Putamen (tissue), 1 donor: ENCODE results near the gene IFITM1.
"Not testable (repeated sequence)": the region's sequence is repeated elsewhere in the genome, so short reads cannot be mapped to it uniquely, and the experiment has no call there.

Experiments
- DNase-seq: peaks from one replicate; pipeline ENCODE4 v3.0.0-alpha.2; 2016; ENCODE audit warnings: low spot score

IFITM1 gene

GRCh38 chr11:326592-326841, 12.7 kb downstream of the IFITM1 start:
- no peak for DNase-seq

- peak; percentile 44 for DNase-seq
Measured at GRCh38 chr11:326842-327580, 13.2 kb downstream of the IFITM1 start.

GRCh38 chr11:327581-327923, 13.7 kb downstream of the IFITM1 start:
- DNase-seq = no peak

- DNase-seq = no peak
Measured at GRCh38 chr11:328012-328411, 14.2 kb downstream of the IFITM1 start.

- DNase-seq = not testable (repeated sequence)
Measured at GRCh38 chr11:328516-329100, 14.8 kb downstream of the IFITM1 start.

- no peak for DNase-seq
Measured at GRCh38 chr11:329886-330253, 16.0 kb downstream of the IFITM1 start.

- DNase-seq = no peak
Measured at GRCh38 chr11:330307-330693, 16.5 kb downstream of the IFITM1 start.

- no peak for DNase-seq
Measured at GRCh38 chr11:330694-331357, 17.0 kb downstream of the IFITM1 start.

- DNase-seq = no peak
Measured at GRCh38 chr11:331358-332060, 17.7 kb downstream of the IFITM1 start.

GRCh38 chr11:332651-333480, 19.0 kb downstream of the IFITM1 start:
- DNase-seq = no peak

- DNase-seq = not testable (repeated sequence)
Measured at GRCh38 chr11:333616-334263, 19.9 kb downstream of the IFITM1 start.

GRCh38 chr11:334264-334994, 20.6 kb downstream of the IFITM1 start:
- no peak for DNase-seq

- DNase-seq = peak; percentile 42
Measured at GRCh38 chr11:335779-336658, 22.2 kb downstream of the IFITM1 start.

- no peak for DNase-seq
Measured at GRCh38 chr11:336659-337198, 22.9 kb downstream of the IFITM1 start.

- no peak for DNase-seq
Measured at GRCh38 chr11:337711-338110, 23.9 kb downstream of the IFITM1 start.

GRCh38 chr11:339963-340362, 26.1 kb downstream of the IFITM1 start:
- no peak for DNase-seq

GRCh38 chr11:340539-341512, 27.0 kb downstream of the IFITM1 start:
- no peak for DNase-seq

- no peak for DNase-seq
Measured at GRCh38 chr11:342328-342727, 28.5 kb downstream of the IFITM1 start.
